NCI-H2107 treated with DMSO at 0.1 percent for 48 hours (cell line): ENCODE results near the gene SNRNP70.
"Not testable (repeated sequence)": the region's sequence is repeated elsewhere in the genome, so short reads cannot be mapped to it uniquely, and the experiment has no call there.

Experiments
- DNase-seq: peaks from one replicate; lab custom pipeline; 2025; ENCODE audit not compliant: unreplicated experiment; lab: John Stamatoyannopoulos, UW

SNRNP70 gene

DNA sequence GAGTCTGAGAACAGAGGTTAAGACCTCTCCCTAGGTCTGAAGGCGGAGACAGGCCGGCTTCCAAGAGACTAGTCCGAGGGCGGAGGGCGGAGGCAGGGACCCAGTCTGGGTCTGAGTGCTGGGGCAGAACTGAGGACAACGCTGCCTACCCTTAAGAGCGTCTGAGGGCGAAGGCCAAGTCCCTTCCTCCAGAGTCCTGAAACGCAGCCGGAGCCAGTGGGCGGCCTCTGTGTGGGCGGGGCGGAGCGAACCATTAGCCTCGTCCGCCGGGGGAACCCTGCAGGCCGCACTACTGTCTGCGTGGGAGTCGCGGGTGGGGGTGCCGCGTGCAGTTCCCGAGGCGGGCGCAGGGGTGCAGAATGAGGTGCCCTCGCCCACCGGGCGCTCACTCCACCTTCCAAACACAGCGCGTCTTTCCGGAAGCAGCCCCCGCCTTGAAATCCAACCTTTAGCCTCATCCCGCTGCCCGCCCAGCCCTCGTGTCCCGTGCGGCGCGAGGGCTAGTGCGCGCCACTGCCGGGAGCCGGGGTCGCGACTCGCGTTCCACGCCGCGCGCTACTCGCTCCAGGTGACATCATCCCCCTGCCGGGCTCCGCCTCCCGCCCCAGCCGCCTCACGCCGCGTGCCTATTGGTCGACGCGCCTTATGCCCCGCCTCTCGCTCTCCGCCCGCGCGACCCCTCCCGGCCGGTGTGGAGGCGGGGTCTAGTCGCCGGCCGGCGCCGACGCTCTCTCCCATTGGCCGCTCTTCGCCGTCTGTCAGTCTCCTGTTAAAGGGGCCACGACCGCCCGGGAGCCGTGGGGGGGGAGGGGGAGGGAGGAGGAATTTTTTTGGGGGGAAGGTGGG lies 33.5 kb downstream of the SNRNP70 start, which contains the start of gene C19orf73:
Gene C19orf73, minus strand, starts transcription at position 579 of the 846 bp plus-strand sequence. Its CDS starts 121 bp downstream, at position 458.
- peak; percentile 63 for DNase-seq

- DNase-seq = no peak
Measured at GRCh38 chr19:49119411-49120324, 34.4 kb downstream of the SNRNP70 start, which contains the start of gene PPFIA3. Gene PPFIA3 (plus strand): TSS chr19:49119544. CDS start chr19:49127874, 8,330 bp downstream.

DNA sequence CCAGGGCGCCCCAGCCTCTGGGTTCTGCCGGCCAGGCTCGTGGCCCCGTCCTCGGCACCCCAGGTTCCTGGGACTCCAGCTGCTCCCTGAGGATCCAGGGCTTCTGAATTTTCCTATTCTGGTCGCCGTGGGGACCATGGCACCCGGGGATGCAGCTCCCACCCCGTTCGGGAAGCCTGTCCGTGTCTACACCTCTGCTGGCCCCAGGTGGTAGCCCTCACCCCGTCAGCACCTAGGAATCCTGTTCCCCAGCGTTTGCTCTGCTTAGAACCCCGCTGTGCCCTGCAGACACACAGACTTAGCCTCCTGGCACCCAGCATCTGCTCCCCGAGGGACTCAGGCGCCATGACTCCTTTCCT lies 35.1 kb downstream of the SNRNP70 start:
- DNase-seq = no peak

GRCh38 chr19:49120868-49121267 lies 35.6 kb downstream of the SNRNP70 start:
- no peak for DNase-seq

- DNase-seq = not testable (repeated sequence)
Measured at GRCh38 chr19:49121841-49122240, 36.6 kb downstream of the SNRNP70 start.

- not testable (repeated sequence) for DNase-seq
Measured at GRCh38 chr19:49123285-49123684, 38.0 kb downstream of the SNRNP70 start.

DNA sequence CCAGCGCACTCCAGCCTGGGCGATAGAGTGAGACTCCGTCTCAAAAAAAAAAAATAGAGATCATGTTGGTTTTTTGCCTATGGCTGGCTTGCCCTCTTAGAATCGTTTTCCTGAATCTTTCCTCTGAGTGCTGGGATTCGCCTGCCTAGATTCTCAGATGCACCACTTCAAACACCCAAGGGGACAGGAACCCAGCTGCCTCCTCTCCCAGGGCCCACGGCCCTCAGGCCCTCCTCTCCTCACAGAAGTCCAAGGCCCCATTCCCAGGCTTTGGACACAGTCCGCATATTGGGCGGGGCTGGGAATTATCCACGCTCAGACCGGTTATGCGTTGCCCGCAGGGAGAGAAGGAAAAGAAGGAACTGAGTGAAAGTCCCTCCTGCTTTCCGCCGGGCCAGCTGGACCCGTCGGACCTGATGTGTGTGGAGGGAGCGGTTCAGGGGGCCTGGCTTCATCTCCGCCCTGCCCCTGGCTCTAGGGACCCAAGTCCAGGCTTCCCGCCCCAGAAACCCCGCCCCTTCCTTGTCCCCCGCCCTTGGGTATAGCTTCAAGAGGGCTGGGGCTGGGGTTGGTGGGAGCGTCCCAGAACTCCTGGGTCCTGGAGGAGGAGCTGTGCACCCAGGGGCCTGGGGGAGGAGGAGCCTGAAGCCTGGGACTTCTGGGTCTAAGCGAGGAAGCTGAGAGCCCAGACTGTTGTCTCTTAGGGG lies 39.9 kb downstream of the SNRNP70 start:
- DNase-seq = no peak

DNA sequence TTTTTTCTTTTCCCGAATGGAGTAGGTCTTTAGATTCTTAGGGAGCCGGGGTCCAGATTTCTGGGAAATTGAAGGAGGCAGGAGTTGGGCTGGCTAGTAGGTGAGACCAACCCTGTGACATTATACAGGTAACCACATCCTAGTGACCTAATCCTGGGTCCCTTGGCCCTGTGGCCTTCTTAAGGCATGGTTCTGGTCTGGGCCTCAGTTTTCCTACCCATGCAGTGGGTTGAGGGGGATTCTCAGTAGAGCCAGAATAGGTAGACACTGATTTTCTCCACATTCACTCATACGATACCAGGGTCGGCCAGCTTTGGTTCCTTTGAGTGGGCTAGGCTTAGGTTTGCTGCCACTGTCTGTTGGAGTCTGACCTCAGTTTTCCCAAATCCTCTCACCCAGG lies 41.3 kb downstream of the SNRNP70 start:
- DNase-seq = no peak

DNA sequence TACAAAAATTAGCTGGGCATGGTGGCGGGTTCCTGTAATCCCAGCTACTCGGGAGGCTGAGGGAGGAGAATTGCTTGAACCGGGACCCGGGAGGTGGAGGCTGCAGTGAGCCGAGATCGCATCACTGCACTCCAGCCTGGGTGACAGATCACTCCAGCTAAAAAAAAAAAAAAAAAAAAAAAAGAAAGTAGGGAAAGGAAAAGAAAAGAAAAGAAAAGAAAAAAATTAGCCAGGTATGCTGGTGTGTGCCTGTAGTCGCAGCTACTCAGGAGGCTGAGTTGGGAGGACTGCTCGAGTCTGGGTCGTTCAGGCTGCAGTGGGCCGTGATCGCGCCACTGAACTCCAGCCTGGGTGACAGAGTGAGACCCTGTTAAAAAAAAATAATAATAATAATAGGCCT lies 42.0 kb downstream of the SNRNP70 start:
- DNase-seq = not testable (repeated sequence)

- peak; percentile 67 for DNase-seq
Measured at GRCh38 chr19:49127674-49128544, 42.7 kb downstream of the SNRNP70 start.

- DNase-seq = no peak
Measured at GRCh38 chr19:49128545-49129237, 43.4 kb downstream of the SNRNP70 start.

- DNase-seq = no peak
Measured at GRCh38 chr19:49129238-49129583, 44.0 kb downstream of the SNRNP70 start.

GRCh38 chr19:49130325-49130724 lies 45.1 kb downstream of the SNRNP70 start:
- DNase-seq = no peak

DNA sequence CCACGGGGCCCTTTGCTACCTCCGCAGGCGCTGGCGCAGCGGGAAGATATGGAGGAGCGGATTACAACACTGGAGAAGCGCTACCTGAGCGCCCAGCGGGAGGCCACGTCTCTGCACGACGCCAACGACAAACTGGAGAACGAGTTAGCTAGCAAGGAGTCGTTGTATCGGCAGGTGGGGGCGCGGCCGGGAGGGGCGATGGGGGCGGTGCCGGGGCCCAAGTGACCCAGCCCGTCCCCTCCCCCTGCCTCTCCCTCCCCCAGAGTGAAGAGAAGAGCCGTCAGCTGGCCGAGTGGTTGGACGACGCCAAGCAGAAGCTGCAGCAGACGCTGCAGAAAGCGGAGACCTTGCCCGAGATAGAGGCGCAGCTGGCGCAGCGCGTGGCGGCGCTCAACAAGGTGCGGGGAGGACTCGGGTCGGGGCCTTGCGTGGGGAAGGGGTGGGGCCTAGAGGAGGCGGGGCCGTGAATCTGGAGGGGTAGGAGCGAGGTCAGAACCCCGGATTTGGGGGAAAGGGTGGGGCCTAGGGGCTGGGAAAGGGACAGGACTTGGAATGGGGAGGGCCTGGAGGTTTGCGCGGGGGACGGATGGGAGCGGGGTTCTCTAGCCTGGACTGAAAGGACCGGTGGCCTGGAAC lies 47.8 kb downstream of the SNRNP70 start:
- no peak for DNase-seq

- no peak for DNase-seq
Measured at GRCh38 chr19:49133621-49134454, 48.6 kb downstream of the SNRNP70 start.

GRCh38 chr19:49135686-49136085 lies 50.4 kb downstream of the SNRNP70 start:
- DNase-seq = no peak

GRCh38 chr19:49136771-49137171 lies 51.5 kb downstream of the SNRNP70 start:
- DNase-seq = no peak

GRCh38 chr19:49140951-49141350 lies 55.7 kb downstream of the SNRNP70 start:
- DNase-seq = no peak
